ENCODE results near the gene PSMD9. TPM values are rescaled to one million over a fixed set of nuclear protein-coding genes. Genes with fewer than 3 reads are reported as not detected.

Gene PSMD9, protein sequence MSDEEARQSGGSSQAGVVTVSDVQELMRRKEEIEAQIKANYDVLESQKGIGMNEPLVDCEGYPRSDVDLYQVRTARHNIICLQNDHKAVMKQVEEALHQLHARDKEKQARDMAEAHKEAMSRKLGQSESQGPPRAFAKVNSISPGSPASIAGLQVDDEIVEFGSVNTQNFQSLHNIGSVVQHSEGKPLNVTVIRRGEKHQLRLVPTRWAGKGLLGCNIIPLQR
- total RNA-seq, result 86.6 and 173 TPM in 2 replicates

GRCh38 chr12:121888478-121889273, at the start of gene PSMD9:
TSS of gene PSMD9 (plus strand) at chr12:121888790. CDS start at chr12:121888857, 67 bp downstream.

GRCh38 chr12:121858662-121859572, 29.7 kb upstream of the PSMD9 start, which contains the start of gene HPD:
TSS of gene HPD (minus strand) at chr12:121858859. CDS start at chr12:121858823, 36 bp downstream.

DNA sequence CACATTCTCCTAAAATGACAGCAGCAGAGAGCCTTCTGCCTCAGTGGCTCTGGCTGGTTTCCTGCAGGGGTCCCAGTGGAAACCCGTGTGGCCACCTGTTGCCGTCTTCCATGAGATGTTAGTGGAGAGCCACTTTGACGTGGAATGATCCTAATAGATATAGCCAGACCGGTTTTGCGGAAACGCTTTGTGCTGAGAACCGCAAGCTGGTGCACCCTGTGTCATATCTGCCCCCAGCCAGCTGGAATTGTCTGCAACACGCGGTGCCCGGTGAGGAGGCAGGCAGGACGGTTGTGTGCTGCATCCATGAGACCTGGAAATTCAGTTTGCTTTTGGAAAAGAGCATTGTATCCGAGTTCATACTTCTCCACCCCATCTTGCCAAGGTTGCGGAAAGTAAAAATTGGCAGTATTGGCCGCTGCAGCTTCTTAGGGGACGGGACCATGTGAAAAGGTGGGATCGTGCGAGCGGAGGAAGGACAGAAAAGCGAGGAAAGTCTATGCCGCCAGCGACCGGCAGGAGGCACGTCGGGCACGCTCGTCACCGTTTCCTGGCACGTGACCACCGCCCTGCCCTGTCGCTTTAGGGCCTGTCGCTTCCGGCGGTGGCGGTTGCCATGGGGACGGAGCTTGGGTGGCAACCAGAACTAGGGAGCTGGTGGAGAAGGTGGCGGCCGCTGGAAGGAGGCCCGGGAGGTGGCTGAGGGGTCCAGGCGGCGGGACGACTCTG, 29.5 kb downstream of the PSMD9 start, which contains the start of gene CFAP251:
CFAP251 (plus strand) TSS at position 643 of the 729 bp plus-strand sequence. CDS start 2,714 bp downstream, outside the sequence.

Other genes starting within 250 kb of the PSMD9 start
- gene MORN3, start 219.1 kb upstream of the PSMD9 start, total RNA-seq, result 0.55 and 0.62 TPM in 2 replicates
- 15.7 and 16.7 TPM in 2 replicates for gene TMEM120B, start 176.0 kb upstream of the PSMD9 start, total RNA-seq
- gene RHOF, start 95.1 kb upstream of the PSMD9 start, total RNA-seq, result 6.6 and 10.8 TPM in 2 replicates
- 4.0 and 4.1 TPM in 2 replicates for gene SETD1B, start 84.8 kb upstream of the PSMD9 start, total RNA-seq
- 0.12 TPM in 1 of 2 replicates, not detected in the other for gene HPD, start 29.9 kb upstream of the PSMD9 start, total RNA-seq
- 2.3 and 5.0 TPM in 2 replicates for gene CFAP251, start 29.8 kb downstream of the PSMD9 start, total RNA-seq
- 4.1 and 4.2 TPM in 2 replicates for gene BCL7A, start 133.1 kb downstream of the PSMD9 start, total RNA-seq
- 14.7 and 19.1 TPM in 2 replicates for gene MLXIP, start 190.0 kb downstream of the PSMD9 start, total RNA-seq